ENCODE data around the gene CFAP74.

DNA sequence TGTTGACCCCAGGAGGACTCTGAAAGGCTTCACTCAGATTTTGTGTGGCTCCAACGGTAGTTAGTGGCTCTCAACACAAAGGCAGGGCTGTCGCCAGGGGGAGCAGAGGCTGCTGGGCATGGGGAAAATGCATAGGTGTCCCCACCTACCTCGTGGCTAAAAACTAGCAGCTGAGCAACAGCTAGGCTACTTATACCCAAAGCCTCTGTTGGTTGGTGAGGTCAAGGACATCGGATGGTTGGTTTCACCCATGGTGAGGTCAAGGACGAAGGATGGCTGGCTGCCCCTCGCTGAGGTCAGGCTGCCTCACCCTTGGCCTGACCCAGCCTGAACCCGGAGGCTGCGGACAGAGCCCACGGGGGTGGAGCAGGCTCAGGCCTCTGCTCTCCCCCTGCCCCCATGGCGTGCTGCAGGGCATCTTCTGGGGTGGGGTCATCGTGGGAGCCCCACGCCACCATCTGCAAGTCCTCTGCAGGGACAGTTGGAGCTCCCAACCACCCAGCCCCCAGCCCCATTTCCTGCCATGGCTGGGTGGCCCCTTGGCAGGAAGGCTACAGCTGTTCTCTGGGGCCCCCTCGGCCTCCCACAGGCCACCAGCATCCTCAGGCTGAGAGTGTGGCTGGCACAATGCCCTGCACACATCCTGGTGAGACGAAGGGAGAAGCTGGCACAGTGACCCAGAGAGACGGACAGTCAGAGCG lies 104.2 kb downstream of the CFAP74 start:
- no peak for TF ChIP-seq CTCF (IDR thresholded peaks at IDR 0.05)
- TF ChIP-seq POLR2AphosphoS5 (IDR thresholded peaks at IDR 0.05) = no peak
- TF ChIP-seq EP300 (IDR thresholded peaks at IDR 0.05) = no peak
- TF ChIP-seq POLR2A (IDR thresholded peaks at IDR 0.05) = no peak

Measured in sigmoid colon (tissue), 4 donors.